GM23248 (cell line): ENCODE results near the gene STX16.

Source experiments
- EZH2 ChIP-seq: fragments of 200-600 bp; sonication (generic); IDR thresholded peaks from 2 replicates; pipeline ENCODE4 v1.6.1; 2018; ENCODE audit warnings: antibody characterized with exemption, mild to moderate bottlenecking; ENCODE audit not compliant: insufficient read depth, poor library complexity, severe bottlenecking
- EZH2phosphoT487 ChIP-seq: fragments of 200-600 bp; sonication (generic); IDR thresholded peaks from 2 replicates; pipeline ENCODE4 v1.6.1; 2018; ENCODE audit warnings: antibody characterized with exemption, moderate library complexity, mild to moderate bottlenecking, low read depth; ENCODE audit not compliant: insufficient read depth

DNA sequence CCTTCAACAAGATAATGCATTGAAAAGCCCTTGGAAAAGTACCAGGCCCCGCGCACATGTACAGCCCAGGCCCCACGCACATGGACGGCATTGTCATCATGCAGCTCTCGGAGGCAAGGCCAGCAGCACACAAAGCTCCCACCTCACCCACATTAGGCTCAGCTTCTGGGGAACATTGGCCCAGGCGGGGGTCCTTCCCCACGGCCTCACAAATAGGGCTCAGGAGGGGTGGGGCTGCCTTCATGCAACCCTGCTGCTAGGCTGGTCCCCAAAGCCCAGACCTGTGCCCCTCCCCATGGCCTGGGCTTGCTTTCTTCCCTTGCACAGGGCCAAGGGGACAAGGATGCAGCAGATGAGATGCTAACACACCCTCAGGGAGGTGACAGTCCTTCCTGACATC lies 68.2 kb downstream of the STX16 start:
- no peak for TF ChIP-seq EZH2
- no peak for TF ChIP-seq EZH2phosphoT487
